NCI-H1436 (cell line): ENCODE measurements around the gene CTAGE6.
"Not testable (repeated sequence)": the region's sequence is repeated elsewhere in the genome, so short reads cannot be mapped to it uniquely, and the experiment has no call there.

Experiments
- DNase-seq: peaks from one replicate; lab custom pipeline; 2025; lab: John Stamatoyannopoulos, UW

The CTAGE6 gene, protein sequence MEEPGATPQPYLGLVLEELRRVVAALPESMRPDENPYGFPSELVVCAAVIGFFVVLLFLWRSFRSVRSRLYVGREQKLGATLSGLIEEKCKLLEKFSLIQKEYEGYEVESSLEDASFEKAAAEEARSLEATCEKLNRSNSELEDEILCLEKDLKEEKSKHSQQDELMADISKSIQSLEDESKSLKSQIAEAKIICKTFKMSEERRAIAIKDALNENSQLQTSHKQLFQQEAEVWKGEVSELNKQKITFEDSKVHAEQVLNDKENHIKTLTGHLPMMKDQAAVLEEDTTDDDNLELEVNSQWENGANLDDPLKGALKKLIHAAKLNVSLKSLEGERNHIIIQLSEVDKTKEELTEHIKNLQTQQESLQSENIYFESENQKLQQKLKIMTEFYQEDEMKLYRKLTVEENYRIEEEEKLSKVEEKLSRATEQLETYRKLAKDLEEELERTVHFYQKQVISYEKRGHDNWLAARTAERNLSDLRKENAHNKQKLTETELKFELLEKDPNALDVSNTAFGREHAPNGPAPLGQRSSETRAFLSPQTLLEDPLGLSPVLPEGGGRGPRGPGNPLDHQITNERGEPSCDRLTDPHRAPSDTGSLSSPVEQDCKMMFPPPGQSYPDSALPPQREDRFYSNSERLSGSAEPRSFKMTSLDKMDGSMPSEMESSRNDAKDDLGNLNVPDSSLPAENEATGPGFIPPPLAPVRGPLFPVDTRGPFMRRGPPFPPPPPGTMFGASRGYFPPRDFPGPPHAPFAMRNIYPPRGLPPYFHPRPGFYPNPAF

DNA sequence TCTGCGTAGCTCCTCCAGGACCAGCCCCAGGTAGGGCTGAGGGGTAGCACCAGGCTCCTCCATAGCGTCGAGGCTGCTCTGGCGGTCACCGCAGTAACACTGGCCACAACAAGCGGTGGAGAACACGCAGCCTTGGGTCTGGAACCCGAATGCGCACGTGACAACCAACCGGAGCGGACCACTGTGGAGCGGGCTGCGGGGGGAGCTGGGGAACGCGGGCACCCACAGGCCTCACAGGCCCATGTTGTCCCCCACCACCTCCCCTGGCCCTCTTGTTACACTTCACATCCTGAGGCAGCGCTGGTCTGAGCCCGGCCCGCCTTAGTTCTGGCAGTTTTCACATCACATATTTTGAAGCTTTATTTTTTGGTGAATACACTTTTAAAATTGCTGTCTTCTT lies at the start of gene CTAGE6:
CTAGE6 (minus strand) TSS at position 101 of the 400 bp plus-strand sequence; CDS start at position 63, 38 bp downstream.
- DNase-seq = not testable (repeated sequence)

GRCh38 chr7:143806664-143807071 lies 49.2 kb upstream of the CTAGE6 start:
- not testable (repeated sequence) for DNase-seq

DNA sequence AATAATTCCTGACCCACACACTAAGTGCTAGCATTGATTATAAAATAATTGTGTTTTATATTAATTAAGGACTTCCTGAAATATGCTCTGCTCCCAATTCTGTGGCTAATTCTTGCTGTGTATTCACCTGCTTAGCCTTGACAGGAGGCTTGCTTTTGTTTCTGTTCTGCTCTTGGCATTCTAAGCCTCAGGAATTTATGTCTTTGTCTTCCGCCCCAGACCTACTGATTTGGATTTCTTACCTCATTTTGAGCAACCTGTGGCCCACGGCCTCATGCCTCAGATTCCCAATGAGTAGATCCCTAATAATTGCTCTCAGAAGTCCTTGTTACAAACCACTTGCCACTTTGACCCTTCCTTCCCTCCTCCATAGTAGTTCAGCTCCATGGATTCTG lies 40.4 kb upstream of the CTAGE6 start:
- DNase-seq = not testable (repeated sequence)

- DNase-seq = not testable (repeated sequence)
These were observed 39.8 kb upstream of the CTAGE6 start for GRCh38 chr7:143797119-143797895.

- DNase-seq = not testable (repeated sequence)
These were observed 38.2 kb upstream of the CTAGE6 start for GRCh38 chr7:143795653-143796052.

DNA sequence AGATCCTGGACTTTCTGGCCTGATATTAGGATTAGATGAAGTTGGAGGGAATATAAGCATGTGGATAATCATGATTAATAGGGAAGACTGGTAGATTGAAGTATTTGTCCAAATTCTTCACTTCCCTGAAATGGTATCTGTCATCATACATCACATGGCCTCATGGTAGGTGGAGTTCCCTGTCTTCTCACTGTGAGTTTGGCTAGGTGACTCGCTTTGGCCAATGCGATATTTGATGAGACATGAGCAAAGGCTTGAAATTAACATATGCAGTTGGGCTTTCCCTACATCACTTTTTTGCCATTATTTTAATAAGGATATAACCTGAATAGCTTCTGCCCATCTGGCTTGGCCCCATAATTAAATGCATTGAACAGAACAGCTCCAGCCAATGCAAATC lies 35.1 kb upstream of the CTAGE6 start:
- not testable (repeated sequence) for DNase-seq

DNA sequence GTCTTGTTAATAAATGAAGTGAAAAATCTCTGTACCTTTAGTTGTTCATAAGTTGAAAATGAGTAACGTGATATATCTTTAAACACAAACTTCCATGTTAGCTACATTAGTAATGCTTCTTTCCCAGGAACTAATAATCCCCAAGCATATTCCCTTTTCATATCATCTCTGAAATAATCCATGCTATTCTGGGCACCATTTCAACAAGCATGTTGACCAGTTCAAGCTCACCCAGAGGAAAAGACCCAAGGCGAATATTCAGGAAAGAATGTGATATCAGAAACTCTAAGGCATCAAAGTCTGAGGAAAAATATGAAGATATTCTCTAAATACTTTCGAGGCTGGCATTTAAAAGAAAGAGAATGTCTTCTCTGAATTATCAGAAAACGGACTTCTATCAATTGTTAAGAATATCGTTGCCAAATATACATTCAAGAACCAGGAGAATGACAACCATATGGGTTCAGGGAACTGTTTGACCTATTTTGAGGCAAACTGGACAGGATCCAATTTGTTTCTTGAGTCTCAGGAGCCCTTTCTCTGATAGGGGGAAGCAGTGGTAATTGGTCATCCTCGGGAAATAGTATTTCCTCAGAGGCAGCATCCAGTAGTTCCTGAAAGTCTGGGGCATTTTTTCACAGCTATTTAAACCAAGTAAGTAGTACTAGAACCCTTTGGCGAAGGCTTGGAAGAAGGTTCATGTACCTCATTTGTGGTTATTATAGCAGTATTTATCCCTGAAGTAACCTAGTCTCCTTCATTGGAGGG lies 28.1 kb upstream of the CTAGE6 start:
- DNase-seq = not testable (repeated sequence)

GRCh38 chr7:143779591-143779990 lies 22.1 kb upstream of the CTAGE6 start:
- DNase-seq = not testable (repeated sequence)

GRCh38 chr7:143772738-143773468 lies 15.4 kb upstream of the CTAGE6 start:
- DNase-seq = not testable (repeated sequence)

DNA sequence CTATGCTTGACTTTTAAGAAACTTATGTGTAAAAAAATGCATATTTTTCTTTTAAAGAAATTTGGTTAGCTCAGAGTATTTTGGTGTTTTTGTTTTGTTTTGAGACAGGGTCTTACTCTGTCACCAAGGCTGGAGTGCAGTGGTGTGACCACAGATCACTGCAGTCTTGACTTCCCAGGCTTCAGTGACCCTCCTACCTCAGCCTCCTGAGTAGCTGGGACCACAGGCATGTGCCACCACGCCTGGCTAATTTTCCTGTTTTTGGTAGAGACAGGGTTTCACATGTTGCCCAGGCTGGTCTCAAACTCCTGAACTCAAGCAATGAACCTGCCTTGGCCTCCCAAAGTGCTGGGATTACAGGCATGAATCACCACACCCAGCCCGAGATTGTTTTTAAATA lies 10.0 kb upstream of the CTAGE6 start:
- DNase-seq = not testable (repeated sequence)

DNA sequence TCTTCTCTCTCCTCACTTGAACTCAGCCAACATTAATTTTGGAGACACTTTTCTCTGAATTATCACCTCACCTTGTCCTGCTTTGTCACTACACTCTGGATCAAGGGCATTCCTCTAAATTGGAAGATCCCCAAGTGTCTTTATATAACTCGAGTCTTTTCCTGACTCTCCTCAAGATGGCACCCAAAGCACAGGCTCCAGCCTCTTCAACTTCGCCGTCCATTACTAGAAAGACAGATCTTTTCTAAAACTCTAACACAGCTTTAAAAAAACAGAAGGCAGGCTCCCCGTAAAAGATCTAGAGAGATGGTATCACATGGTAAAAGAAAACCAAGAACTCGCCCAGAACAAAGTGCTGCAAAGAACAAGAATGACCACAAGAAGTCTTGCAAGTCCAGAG lies 8.2 kb upstream of the CTAGE6 start:
- not testable (repeated sequence) for DNase-seq

DNA sequence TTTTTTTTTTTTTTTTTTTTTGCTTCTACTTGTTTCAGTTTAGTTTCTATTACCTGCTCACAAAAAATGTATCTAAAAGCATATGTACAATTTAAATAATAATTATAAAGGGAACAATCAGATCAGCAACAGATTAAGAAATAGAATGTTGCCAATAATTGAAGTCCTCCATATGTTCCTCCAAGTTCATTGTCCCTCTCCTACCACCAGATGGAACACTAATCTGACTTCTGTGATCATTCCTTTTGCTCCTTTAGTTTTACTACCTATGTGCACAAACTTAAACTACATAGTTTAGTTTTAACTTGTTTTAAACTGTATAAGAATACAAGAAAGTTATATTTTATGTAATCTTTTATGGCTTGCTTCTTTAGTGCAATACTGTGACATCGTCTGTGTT lies 5.6 kb upstream of the CTAGE6 start:
- not testable (repeated sequence) for DNase-seq

DNA sequence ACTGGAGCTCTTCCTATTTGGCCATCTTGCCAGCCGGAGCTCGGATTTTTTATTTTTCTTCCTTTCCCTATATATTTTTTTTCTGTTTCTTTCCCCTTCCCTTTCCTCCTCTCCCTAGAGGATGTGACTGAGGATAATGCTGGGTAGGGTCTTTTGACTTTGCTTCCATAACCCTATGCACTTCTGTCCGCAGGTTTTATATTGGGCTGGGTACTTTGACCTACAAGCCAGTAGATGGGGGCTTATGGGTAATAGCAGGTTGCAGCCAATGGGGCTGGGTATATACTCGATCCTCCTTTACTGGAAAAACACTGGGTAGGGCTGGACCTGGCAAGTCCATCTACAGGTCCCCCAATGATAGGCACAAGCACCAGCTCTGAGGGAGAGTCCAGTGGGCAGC lies 12.2 kb downstream of the CTAGE6 start:
- not testable (repeated sequence) for DNase-seq

DNA sequence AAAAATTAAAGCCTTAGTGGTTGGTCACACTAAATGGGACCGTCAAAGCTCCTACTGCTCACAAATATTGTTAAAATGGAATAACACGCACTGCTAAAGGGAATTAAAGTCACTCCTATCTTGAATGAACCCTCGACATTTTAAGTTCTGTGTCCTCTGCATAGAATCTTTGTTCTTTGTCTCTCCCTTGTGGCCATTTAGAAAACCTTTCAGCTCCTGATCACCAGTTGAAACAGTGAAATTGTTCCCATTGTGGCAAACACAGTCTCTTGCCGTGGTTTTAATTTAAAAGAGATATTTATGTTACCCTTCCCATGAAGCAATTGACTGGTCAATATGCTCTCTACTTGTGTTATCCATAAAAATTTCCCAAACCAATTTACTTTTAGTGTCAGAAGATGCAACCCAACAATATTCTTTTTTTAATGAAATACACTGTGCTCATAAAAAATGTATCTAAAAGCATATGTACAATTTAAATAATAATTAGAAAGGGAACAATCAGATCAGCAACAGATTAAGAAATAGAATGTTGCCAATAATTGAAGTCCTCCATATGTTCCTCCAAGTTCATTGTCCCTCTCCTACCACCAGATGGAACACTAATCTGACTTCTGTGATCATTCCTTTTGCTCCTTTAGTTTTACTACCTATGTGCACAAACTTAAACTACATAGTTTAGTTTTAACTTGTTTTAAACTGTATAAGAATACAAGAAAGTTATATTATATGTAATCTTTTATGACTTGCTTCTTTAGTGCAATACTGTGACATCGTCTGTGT lies 20.3 kb downstream of the CTAGE6 start:
- peak; percentile 1 for DNase-seq

DNA sequence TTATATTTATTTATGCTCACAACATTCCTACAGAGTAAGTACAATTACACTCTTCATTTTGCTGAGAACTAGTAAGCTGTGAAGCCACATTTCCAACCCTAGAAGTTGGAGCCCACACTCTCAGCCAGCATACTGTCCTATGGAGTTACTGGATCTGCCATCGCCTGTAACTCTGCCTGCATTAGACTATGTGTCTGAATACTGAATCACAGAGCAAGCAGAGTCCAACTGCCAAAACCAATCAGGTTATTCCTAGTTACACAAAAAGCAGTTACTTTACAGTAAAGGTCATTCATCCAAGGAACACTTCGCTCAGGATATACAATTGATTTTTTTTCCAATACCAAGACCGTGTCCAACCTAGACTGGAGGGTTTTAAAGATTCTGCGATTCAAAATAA lies 21.5 kb downstream of the CTAGE6 start:
- DNase-seq = no peak

GRCh38 chr7:143733876-143734275 lies 23.6 kb downstream of the CTAGE6 start:
- DNase-seq = no peak

DNA sequence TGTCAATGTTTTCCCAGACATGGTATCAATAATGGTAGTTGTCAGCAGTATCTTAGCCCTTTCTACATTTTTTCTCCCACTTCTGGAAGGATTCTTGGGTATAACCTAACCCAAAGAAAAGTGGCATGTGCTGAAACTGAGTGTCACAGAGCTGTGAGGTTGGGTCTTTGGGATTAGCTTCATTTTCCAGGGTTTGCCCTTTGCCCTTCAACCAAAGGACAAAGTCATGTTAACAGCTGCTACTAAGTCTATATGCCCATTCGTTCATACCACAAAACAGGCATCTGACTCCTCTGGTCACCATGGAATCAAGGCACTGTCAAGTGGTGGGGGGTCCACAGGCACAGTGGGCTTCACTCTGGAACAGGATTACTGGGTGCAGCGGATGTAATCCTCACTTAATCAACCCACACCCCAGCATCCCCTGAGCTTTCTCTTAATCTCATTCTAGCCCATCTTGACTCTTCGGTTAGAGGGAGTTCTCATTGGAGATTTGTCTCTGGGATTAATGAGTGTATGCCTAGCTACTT lies 29.1 kb downstream of the CTAGE6 start:
- no peak for DNase-seq

DNA sequence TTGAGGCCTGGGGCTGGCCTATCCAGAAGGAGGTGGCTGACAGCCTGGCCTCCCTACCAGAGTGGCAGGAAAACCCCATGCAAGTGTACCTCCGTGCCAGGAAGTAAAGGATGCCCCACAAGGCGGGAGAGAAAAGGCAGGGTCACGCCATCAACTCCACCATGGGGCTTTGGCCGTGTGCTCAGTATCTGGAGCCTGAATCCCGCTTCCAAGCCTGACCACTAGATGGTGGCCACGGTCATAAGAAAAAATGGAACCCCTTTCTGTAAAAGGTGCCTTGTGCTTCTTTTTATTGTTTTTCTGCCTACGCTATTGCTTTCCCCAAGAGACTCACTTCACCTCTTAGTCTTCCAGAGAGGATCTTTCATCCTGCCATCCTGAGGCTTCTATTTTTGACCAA lies 29.9 kb downstream of the CTAGE6 start:
- not testable (repeated sequence) for DNase-seq

DNA sequence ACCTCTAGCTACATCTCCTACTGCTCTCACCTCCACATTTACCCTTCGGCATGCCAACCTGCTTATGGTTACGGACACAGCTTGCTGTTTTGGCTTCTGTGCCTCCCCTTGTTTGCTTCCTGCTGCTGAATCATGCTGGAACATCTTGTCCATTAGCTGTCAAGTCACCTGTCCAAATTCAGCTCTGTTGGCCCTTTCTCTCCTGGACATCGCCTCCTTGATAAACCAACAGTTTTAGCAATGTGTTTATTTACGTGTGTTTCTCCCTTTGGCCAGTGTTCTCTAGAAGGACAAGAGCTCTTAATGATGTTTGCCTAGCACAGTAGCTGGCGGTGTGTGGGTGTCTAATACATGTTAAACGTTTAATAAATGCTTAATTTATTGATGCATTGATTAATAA lies 31.4 kb downstream of the CTAGE6 start:
- DNase-seq = not testable (repeated sequence)

GRCh38 chr7:143720335-143720734 lies 37.2 kb downstream of the CTAGE6 start:
- DNase-seq = not testable (repeated sequence)
